Panc1 (cell line): ENCODE measurements around the gene DYNC1I1.

Source experiments
- REST ChIP-seq, 2 experiments: IDR thresholded peaks; 2 replicates each; pipeline ENCODE4 v1.6.1; 2011 to 2012; ENCODE audit warnings: low read depth in 2 of 2, control low read depth in 1 of 2, low read length in 1 of 2, mild to moderate bottlenecking in 1 of 2, moderate library complexity in 1 of 2; ENCODE audit not compliant: insufficient read depth in 1 of 2
- SIN3A ChIP-seq: IDR thresholded peaks from 2 replicates; pipeline ENCODE4 v1.6.1; 2012; ENCODE audit warnings: low read depth, mild to moderate bottlenecking, low read length, moderate library complexity, borderline replicate concordance; ENCODE audit not compliant: insufficient read depth
- TCF7L2 ChIP-seq: IDR thresholded peaks from 2 replicates; pipeline ENCODE4 v1.6.1; 2011; ENCODE audit warnings: mild to moderate bottlenecking, low read depth, low read length, inconsistent platforms
- TF ChIP-seq, protein P1 (sequence below): fragments of 450-650 bp; IDR thresholded peaks from 2 replicates; pipeline ENCODE4 v1.5.1; 2017; ENCODE audit warnings: mild to moderate bottlenecking

GRCh38 chr7:95753440-95753839, 18.9 kb upstream of the DYNC1I1 start:
- TF ChIP-seq, protein P1, sequence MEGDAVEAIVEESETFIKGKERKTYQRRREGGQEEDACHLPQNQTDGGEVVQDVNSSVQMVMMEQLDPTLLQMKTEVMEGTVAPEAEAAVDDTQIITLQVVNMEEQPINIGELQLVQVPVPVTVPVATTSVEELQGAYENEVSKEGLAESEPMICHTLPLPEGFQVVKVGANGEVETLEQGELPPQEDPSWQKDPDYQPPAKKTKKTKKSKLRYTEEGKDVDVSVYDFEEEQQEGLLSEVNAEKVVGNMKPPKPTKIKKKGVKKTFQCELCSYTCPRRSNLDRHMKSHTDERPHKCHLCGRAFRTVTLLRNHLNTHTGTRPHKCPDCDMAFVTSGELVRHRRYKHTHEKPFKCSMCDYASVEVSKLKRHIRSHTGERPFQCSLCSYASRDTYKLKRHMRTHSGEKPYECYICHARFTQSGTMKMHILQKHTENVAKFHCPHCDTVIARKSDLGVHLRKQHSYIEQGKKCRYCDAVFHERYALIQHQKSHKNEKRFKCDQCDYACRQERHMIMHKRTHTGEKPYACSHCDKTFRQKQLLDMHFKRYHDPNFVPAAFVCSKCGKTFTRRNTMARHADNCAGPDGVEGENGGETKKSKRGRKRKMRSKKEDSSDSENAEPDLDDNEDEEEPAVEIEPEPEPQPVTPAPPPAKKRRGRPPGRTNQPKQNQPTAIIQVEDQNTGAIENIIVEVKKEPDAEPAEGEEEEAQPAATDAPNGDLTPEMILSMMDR = no peak
- TF ChIP-seq REST (IDR thresholded peaks at IDR 0.05; ENCODE audit: insufficient read depth in 1 of 2, low read depth in 2 of 2, low read length in 1 of 2) = no peak
- TF ChIP-seq TCF7L2 = no peak
- TF ChIP-seq SIN3A = no peak
